GM21717 (cell line): Measurements from ENCODE around the gene C3orf70.
A peak's percentile ranks its signal among the peaks of the same experiment; 100 is the strongest.

Source experiments
- ATAC-seq: cut with Tn5 transposase; IDR thresholded peaks from one replicate; pipeline ENCODE4 v1.9.1; 2021; ENCODE audit warnings: mild to moderate bottlenecking, moderate library complexity; ENCODE audit not compliant: unreplicated experiment

The C3orf70 gene

GRCh38 chr3:185152410-185153170, at the start of gene C3orf70:
C3orf70 (minus strand) TSS chr3:185153060; CDS start chr3:185152823, 237 bp downstream.
- no peak for ATAC-seq

DNA sequence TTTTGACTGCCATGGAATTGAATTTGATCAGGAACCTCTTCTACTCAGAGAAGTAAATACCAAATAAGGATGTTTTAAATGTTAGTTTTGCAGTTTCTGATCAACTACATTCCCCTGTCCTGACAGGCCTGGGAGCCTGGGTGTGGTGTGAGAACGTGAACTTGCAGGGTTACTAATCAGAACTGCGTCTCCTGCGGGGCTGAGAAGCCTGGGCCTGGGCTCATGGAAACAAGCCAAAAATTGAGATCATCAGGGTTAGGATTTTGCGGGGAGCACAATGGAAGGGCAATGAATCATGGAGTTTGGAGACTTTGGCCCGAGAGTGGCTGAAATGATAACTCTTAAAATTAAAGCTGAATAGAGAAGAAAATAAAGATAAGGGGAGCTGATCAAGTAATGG, 47.8 kb upstream of the C3orf70 start:
- ATAC-seq, result no peak

DNA sequence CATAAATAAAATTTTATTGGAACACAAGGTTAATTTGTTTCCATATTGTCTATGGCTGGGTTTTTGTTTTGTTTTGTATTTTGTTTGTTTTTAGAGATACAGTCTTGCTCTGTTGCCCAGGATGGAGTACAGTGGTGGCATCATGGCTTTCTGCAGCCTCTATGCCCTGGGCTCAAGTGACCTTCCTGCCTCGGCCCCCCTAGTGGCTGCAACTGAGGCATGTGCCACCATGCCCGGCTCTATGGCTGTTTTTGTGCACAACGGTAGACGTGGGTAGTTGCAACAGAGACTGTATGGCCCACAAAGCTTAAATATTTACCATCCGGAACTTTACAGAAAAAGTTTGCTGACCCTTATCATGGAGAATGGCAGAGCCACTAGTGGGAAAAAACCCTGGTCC, 46.8 kb upstream of the C3orf70 start:
- ATAC-seq, result no peak

GRCh38 chr3:185199206-185199605, 46.3 kb upstream of the C3orf70 start:
- no peak for ATAC-seq

DNA sequence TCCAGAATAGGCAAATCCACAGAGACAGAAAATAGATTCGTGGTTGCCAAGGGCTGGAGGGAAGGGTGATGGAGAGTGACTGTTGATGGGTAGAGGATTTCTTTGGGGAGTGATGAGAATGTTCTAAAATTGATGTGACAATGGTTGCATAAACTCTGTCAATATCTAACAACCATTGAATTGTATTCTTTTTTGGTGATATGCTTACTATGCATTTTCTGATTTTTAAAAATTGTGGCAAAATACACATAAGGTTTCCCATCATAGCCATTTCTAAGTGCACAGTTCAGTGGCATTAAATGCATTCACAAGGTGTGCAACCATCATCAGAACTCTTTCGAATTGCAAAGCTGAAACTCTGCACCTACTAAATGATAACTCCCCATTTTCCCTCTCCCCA, 44.2 kb upstream of the C3orf70 start:
- ATAC-seq, result no peak

DNA sequence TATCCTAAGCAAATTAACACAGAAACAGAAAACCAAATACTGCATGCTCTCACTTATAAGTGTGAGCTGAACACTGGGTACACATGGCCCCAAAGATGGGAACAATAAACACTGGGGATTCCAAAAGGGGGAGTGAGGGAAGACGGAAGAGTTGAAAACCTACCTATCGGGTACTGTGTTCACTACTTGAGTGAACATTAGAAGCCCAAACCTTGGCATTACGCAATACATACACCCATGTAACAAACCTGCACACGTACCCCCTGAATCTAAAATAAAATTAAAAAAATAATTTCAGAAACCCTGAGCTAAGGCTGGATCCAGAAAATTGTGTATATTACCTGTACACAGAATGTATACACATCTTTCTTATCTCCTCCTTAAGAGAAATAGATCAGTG, 42.8 kb upstream of the C3orf70 start:
- no peak for ATAC-seq

DNA sequence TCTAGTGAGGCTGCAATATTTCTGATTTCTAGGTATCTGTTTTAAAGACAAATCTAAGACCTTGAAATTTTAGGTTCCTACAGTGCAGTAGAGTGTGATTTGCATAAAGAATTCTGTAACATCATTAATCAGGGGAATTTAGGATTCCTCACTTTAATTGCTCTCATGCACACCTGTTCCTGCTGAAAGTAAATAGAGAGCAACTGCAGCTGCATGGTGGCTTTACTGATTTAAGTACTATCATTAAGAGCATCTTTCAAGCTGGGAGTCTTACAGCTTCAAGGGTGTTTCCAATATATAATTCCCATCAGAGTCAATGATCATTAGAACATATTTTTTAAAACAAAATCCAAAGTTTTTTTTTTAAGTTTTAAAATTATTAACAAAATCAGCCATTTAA, 36.0 kb upstream of the C3orf70 start:
- ATAC-seq, result no peak

GRCh38 chr3:185187391-185187790, 34.5 kb upstream of the C3orf70 start:
- ATAC-seq, result no peak

DNA sequence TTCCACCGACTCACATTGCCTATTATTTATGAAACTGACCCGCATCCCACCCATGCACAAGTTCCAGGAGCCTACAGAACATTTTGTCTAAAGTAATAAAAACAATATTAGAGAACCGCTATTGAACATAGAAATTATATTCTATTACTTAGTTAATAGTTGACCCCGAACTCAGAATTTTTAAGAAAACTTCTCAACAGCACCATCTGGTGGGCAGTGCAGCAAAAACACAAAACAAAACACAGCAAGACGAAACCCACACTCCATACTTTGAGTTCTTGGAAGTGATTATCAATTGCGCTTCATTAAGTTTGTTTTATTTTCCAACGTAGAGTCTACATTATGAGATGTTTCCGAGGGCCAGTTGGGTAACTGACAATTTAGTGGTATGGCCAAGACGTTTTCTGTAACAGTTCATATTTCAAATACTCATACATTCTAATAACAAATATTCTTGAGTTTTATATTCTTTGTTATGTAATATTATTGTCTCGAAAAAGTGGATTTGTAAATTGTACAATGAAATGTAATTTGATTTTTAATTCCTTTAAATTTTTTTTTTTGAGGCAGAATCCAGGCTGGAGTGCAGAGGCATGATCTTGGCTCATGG, 24.0 kb upstream of the C3orf70 start:
- no peak for ATAC-seq

DNA sequence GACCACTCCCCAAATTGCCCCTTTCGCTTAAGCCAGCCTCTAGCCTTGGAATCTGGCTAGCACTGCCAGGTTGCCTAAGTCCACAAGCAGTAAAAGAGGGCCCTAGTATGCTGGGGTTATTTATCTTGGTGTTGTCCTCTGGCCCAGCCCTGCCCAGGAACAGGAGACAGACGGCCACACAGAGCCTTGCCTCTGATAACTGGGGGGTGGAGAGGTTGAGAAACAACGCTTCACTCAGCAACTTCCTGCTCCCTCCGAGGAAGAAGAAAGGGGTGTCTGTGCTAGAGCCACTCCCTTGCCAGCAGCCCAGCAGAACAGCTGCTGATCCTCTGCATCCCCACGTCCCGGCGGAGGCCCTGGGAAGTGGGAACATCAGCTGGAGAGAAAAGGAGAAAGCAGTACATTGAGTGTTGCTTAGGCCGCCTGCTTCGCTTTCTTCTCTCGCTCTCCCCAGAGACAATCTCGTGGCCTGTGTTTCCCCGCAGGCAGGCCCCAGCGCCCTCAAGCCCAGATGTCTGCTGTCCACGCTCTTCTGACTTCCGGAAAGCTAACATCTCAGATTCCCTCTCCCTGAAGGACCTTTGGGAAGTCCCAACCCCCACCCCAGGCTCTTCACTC, 22.6 kb upstream of the C3orf70 start:
- ATAC-seq, result peak; percentile 62

DNA sequence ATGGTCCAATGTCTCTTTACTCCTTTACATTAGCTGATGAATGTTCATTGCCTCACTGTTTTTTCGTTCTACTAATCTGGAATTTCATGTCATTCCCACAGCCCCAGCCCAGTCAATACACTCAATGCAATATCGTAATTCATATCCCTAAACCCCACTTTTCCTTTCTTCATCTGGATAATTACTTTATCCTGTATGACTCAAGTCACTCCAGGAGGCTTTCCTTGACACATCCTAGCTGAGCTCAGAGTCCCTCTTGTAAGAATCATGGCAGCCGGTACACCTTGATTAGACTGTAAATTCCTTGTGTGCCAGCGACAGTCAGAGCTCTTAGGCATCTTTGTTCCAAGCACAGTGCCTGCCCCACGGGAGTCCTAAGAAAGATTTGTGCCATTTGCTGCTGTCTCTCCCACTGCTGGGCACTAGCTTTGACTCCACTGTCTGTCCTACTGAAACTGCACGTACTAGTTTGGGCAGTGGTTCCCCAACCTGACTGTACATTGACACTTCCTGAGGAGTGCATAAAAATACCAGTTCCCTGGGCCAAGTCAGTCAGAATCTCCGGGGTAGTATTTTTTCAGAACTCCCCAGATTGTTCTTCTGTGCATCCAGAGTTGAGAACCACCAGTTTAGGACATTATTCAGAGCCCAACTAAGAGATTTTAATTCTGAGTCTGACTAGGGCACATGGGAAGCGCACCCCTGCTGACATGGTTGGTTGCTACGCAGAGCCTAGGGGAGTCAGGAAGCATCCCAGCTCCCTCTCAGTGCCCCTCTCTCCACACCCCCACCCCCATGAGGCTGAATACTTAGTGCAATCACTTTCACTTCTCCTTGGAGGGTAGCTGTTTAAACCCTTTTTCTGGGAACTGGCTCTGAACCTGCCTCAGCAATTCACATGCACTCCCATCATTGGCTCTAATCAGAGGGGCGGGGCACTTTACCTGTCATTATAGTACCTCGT, 19.5 kb upstream of the C3orf70 start:
- no peak for ATAC-seq

GRCh38 chr3:185164428-185165217, 11.8 kb upstream of the C3orf70 start:
- no peak for ATAC-seq

DNA sequence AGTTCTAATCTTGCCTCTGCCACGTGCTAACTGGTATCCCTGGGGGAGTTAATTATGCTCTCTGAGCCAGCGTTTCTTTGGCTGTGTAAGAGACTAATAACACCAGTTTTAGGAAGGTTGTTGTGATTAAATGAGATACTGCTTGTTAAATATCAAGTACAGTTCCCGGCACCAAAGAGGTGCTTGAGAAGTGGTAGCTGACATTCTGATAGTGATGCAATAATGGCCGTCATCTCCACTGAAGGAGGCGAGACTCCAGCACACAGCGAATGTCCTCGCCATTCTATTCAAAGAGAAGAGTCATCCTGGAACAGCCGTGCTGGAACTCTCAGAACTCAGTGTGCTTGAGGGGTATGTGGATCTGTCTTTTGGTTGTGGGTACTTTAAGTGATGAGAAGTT, 9.8 kb upstream of the C3orf70 start:
- no peak for ATAC-seq

- no peak for ATAC-seq
Observed at GRCh38 chr3:185161761-185162160, 8.9 kb upstream of the C3orf70 start.

DNA sequence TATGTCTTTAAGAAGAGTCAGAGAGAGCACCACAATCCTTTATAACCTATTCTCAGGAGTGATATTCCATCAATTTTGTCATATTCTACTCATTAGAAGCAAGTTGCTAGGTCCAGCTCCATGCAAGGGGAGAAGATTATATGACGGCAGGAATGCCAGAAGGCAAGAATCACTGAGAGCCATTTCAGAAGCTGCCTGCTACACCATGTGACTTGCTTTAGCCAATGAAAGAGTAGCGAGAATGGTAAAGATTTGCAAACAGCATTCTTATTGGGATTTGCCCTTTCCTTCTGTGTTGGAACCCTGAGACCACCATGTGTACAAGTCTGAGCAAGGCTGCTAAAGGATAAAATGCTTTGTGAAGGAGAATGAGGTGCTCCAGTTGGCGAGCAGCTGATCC, 4.5 kb upstream of the C3orf70 start:
- ATAC-seq, result no peak

DNA sequence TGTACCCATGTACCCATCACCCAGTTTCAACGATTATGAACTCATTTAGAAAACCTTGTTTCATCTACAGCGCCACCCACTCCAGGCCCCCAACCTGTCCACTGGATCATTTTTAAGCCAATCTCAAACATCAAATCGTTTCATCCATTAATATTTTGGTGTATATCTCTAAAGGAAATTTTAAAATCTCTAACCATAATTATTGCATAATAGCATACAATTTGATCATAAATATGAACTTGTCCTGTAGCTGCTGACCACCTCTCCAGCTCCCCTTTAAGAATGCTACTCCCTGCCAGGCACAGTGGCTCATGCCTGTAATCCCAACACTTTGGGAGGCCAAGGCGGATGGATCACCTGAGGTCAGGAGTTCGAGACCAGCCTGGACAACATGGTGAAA, 2.8 kb upstream of the C3orf70 start:
- no peak for ATAC-seq

DNA sequence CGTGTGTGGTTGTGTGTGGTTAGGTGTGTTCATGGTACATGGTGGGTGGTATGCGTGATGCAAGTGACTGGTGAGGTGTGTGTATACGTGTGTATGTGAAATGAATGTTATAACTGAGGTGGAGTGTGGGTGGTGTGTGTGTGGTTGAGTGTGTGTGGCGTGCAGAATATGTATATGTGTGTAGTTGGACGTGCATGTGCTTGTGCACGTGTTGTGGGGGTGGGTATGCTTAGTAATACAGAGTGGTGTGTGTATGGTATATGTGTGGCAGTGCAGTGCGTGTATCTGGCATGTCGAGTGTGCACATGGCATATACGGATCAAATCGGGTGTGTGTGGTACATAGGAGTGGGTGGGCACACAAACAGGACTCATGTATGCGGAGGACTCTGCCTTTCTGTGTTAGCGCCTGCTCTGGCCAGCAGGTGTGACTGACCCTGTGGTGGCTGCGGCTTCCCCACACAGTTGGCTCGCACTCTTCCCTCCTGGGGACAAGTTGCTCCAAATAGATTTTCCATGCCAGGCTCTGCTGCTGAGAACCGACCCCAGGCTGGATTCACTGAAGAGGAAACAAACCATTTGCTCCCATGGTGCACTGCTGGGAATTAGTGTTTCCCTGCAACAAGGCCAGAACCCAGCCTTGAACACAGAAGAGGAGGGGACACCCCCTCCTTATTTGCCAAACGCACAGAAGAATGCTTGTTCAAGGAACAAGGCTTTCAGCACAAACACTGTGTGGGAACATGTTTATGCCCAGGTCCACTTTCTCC, 1.2 kb upstream of the C3orf70 start:
- ATAC-seq, result no peak

DNA sequence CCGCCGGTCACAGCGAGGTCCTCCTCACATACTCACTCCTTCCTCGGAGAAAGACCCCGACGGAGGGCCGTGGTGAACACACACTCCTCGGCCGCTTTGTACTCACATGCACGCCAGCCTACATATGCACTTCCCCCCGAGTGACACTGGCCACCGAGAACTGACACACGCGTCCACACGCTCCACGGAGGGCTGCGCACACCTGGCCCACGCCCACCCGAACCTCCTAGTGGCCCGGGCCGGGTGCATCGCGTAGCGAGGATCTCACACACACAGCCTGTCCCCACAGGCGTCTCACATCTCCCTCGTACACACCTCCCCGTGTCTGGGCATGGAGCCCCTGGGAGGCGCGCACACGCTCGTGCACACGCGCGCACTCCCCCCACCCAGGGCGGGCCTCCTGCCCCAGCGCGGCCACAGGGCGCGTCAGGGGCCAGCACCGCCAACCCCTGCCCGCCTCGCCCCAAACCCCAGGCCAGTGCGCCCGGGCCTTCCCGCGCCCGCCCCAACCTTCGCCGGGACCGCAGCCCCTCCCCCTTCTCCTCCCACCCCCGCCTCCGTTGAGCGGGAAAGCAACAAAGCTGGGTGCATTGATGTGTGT, 411 bp upstream of the C3orf70 start:
- no peak for ATAC-seq

DNA sequence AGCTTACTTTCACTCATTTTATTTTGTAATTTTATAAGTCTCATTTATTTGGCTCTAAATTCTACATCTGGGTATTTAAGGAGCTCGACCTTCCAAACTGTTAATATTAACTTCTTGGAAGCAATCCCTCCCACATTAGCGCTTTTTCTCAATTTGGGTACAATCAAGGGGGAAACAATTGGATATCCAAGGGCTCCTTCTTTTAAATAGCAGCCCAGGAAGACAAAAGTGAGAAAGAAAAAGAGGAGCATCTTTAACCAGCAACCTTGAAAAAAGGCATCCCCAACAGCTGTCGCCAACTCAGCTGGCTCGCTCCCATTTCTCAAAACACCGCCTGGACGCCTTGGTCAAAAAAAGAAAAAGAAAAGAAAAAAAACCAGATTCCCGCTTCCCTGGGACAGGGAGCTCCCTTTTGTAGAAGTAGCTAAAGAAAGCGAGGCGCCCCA, 873 bp downstream of the C3orf70 start:
- no peak for ATAC-seq
